Neuronal stem cell (in vitro differentiated cells): ENCODE measurements around the gene DBNDD2.

ENCODE experiments used
- DNase-seq: peaks from one replicate; pipeline ENCODE4 v3.0.0-alpha.2; 2013; ENCODE audit warnings: low spot score
- H2AFZ ChIP-seq: one replicate; pipeline ENCODE4 v1.6.1; 2013; ENCODE audit warnings: mild to moderate bottlenecking, low read length, inconsistent platforms
- H2AK5ac ChIP-seq: 2 replicates; pipeline ENCODE4 v1.6.1; 2013; ENCODE audit warnings: low read depth, mild to moderate bottlenecking, inconsistent platforms, low read length, moderate library complexity, mixed read lengths
- H2BK120ac ChIP-seq: 2 replicates; pipeline ENCODE4 v1.6.1; 2013; ENCODE audit warnings: low read depth, mild to moderate bottlenecking, inconsistent platforms, low read length, moderate library complexity, mixed read lengths
- H2BK12ac ChIP-seq: one replicate; pipeline ENCODE4 v1.6.1; 2013; ENCODE audit warnings: low read length, inconsistent platforms
- H2BK15ac ChIP-seq: 2 replicates; pipeline ENCODE4 v1.6.1; 2013; ENCODE audit warnings: mild to moderate bottlenecking, low read length, inconsistent platforms, mixed read lengths
- H2BK5ac ChIP-seq: one replicate; pipeline ENCODE4 v1.6.1; 2013; ENCODE audit warnings: inconsistent platforms, mild to moderate bottlenecking, low read length, moderate library complexity
- H3K14ac ChIP-seq: one replicate; pipeline ENCODE4 v1.6.1; 2013; ENCODE audit warnings: low read length, inconsistent platforms
- H3K18ac ChIP-seq: 2 replicates; pipeline ENCODE4 v1.6.1; 2013; ENCODE audit warnings: low read length, inconsistent platforms
- H3K23ac ChIP-seq: 2 replicates; pipeline ENCODE4 v1.6.1; 2013; ENCODE audit warnings: low read depth, mild to moderate bottlenecking, mixed read lengths, low read length, inconsistent platforms; ENCODE audit not compliant: poor library complexity
- H3K27ac ChIP-seq: replicated peaks from 3 replicates; pipeline ENCODE4 v1.5.1; 2013; ENCODE audit warnings: low read length, inconsistent platforms
- H3K27me3 ChIP-seq, 3 experiments: 2 replicates each; pipeline ENCODE4 v1.6.1; 2013; ENCODE audit warnings: low read length in 3 of 3, mild to moderate bottlenecking in 2 of 3, inconsistent platforms in 1 of 3, low read depth in 1 of 3, mixed read lengths in 1 of 3, moderate library complexity in 1 of 3; ENCODE audit not compliant: control insufficient read depth in 3 of 3, insufficient read depth in 3 of 3
- H3K36me3 ChIP-seq, 2 donors: replicated peaks in 1 of 2; 2 replicates each; pipeline ENCODE4 v1.6.1; 2013; ENCODE audit warnings: low read length in 2 of 2; ENCODE audit not compliant: control insufficient read depth in 2 of 2, insufficient read depth in 2 of 2
- H3K4ac ChIP-seq: 2 replicates; pipeline ENCODE4 v1.6.1; 2013; ENCODE audit warnings: inconsistent platforms, mild to moderate bottlenecking, low read length, moderate library complexity
- H3K4me1 ChIP-seq, 2 donors: 1 replicate in 1 of 2; 2 replicates in 1 of 2; pipeline ENCODE4 v1.6.1; 2013; ENCODE audit warnings: low read length in 2 of 2, low read depth in 1 of 2; ENCODE audit not compliant: control insufficient read depth in 2 of 2, insufficient read depth in 1 of 2
- H3K4me2 ChIP-seq: one replicate; pipeline ENCODE4 v1.6.1; 2013; ENCODE audit warnings: mild to moderate bottlenecking, low read length, inconsistent platforms; ENCODE audit not compliant: insufficient read depth, poor library complexity, severe bottlenecking
- H3K4me3 ChIP-seq, 2 donors: 2 replicates each; pipeline ENCODE4 v1.5.1; 2013; ENCODE audit warnings: low read length in 2 of 2, mild to moderate bottlenecking in 2 of 2, inconsistent platforms in 1 of 2, moderate library complexity in 1 of 2
- H3K79me1 ChIP-seq: one replicate; pipeline ENCODE4 v1.6.1; 2013; ENCODE audit warnings: low read depth, mild to moderate bottlenecking, inconsistent platforms, low read length, moderate library complexity
- H3K9ac ChIP-seq: one replicate; pipeline ENCODE4 v1.6.1; 2013; ENCODE audit warnings: mild to moderate bottlenecking, low read depth, low read length, inconsistent platforms; ENCODE audit not compliant: poor library complexity
- H3K9me3 ChIP-seq, 2 donors: replicated peaks in 1 of 2; 2 replicates each; pipeline versions ENCODE3 to v1.6.1; 2013; ENCODE audit warnings: low read length in 2 of 2, mild to moderate bottlenecking in 2 of 2, inconsistent platforms in 1 of 2, low read depth in 1 of 2, mixed read lengths in 1 of 2, moderate library complexity in 1 of 2; ENCODE audit not compliant: control insufficient read depth in 2 of 2, insufficient read depth in 1 of 2
- H4K8ac ChIP-seq: one replicate; pipeline ENCODE4 v1.6.1; 2013; ENCODE audit warnings: low read depth, mild to moderate bottlenecking, inconsistent platforms, low read length, moderate library complexity
- H4K91ac ChIP-seq: one replicate; pipeline ENCODE4 v1.6.1; 2013; ENCODE audit warnings: low read length, low read depth, mild to moderate bottlenecking, inconsistent platforms; ENCODE audit not compliant: poor library complexity
- WGBS, 2 donors: extraction: QIAGEN DNeasy Blood & Tissue Kit; methylation state at CpG; one replicate each; pipeline ENCODE4 v1.1.7; 2013; ENCODE audit warnings: missing lambda C conversion rate in 2 of 2, mixed read lengths in 1 of 2; ENCODE audit not compliant: insufficient read length in 2 of 2, insufficient replicate concordance in 1 of 2; ENCODE audit errors: extremely low coverage in 2 of 2; 5-methylcytosine and 5-hydroxymethylcytosine counted together

Gene DBNDD2

DNA sequence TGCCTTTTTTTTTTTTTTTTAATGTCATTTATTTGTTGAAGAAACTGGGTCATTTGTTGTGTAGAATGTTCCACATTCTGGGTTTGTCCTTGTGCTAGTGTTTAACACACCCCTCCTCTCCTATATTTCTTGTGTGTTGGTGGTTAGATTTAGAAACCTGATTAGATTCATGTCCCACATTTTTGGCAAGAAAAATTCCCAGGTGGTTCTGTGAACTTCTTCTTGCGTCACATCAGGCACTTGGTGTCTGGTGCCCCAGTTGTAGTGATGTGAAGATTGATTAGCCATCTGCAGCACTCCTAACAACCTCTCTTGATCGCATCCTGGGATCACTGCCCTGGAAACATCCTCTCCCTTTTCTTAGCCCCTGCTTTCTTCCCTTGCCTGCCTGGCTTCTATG lies 15.6 kb downstream of the DBNDD2 start:
- Histone ChIP-seq H3K4me3 (peak overlapping the region in 1 of 2 donors; percentile 63), H4K8ac (no peak overlapping the region), H2AK5ac (no peak overlapping the region), H3K36me3 (peaks cover 33 to 75% of the 10 kb centered on the region in 2 donors), H3K4me2 (no peak overlapping the region), H2BK15ac (no peak overlapping the region), H4K91ac (no peak overlapping the region), H3K18ac (no peak overlapping the region), H2BK12ac (no peak overlapping the region), H3K27ac (no peak overlapping the region), H2BK120ac (no peak overlapping the region), H2BK5ac (no peak overlapping the region), H3K79me1 (no peaks in the 10 kb centered on the region), H3K14ac (no peak overlapping the region), H3K23ac (no peak overlapping the region), H3K27me3 (no peaks in the 10 kb centered on the region), H3K4me1 (no peaks in the 10 kb centered on the region), H3K9ac (no peak overlapping the region), H2AFZ (no peak overlapping the region), H3K9me3 (no peaks in the 10 kb centered on the region), H3K4ac (no peak overlapping the region)
- no CpG with 5 or more reads among the region's 2 CpGs for WGBS, 2 donors
- no peak for DNase-seq

DNA sequence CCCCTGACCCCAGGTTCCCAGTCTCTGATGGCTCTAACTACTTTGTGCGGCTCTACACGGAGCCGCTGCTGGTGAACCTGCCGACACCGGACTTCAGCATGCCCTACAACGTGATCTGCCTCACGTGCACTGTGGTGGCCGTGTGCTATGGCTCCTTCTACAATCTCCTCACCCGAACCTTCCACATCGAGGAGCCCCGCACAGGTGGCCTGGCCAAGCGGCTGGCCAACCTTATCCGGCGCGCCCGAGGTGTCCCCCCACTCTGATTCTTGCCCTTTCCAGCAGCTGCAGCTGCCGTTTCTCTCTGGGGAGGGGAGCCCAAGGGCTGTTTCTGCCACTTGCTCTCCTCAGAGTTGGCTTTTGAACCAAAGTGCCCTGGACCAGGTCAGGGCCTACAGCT lies 17.5 kb downstream of the DBNDD2 start:
- Histone ChIP-seq H3K4me3 (no peak overlapping the region), H3K27ac (no peak overlapping the region), H2AFZ (no peak overlapping the region), H3K14ac (no peak overlapping the region), H2BK12ac (no peak overlapping the region), H3K9me3 (no peaks in the 10 kb centered on the region), H3K18ac (no peak overlapping the region), H3K27me3 (no peaks in the 10 kb centered on the region), H2BK15ac (no peak overlapping the region), H2BK120ac (no peak overlapping the region), H3K4me2 (peak overlapping the region; percentile 31), H3K36me3 (peaks cover 20 to 56% of the 10 kb centered on the region in 2 donors), H3K9ac (no peak overlapping the region), H4K8ac (no peak overlapping the region), H2AK5ac (no peak overlapping the region), H3K23ac (no peak overlapping the region), H3K4ac (no peak overlapping the region), H3K79me1 (no peaks in the 10 kb centered on the region), H2BK5ac (no peak overlapping the region), H4K91ac (no peak overlapping the region), H3K4me1 (no peaks in the 10 kb centered on the region)
- no CpG with 5 or more reads among the region's 17 CpGs for WGBS, 2 donors
- no peak for DNase-seq

DNA sequence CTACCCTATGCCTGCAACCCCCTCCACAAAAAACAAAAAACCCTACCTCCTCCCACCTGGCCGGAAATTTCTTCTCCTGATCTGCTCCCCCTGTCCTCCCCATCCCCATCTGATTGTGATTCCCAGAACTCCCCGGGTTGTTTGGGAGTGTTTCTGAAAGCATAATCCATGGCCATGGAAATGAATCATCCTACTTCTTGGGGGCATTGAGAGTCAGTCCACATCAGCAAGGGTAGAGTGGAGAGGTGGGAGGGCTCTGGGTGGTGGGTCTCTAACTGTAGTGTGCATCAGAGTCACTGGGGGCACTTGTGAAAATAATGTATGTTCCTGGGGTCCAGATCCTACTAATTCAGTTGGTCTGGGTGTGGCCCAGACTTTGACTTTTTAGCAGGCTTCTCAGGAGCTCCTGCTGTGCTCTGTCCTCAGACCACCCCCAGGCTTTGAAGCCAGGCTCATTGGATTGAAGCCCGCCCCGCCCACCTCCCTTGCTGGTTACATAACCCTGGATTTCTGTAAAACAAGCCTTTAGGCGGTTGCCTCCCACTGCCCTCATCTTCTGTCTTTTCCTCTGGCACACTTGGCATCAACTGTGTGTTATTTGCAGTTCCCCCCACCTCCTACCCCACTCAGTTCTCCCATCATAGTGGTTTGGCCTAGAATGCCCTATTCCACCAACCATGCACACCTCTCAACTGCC lies 18.4 kb downstream of the DBNDD2 start:
- Histone ChIP-seq H4K91ac (no peak overlapping the region), H3K27ac (no peak overlapping the region), H3K4me3 (no peak overlapping the region), H2BK12ac (no peak overlapping the region), H3K4me1 (no peaks in the 10 kb centered on the region), H3K79me1 (no peaks in the 10 kb centered on the region), H3K27me3 (no peaks in the 10 kb centered on the region), H3K14ac (no peak overlapping the region), H3K23ac (no peak overlapping the region), H4K8ac (no peak overlapping the region), H2BK120ac (no peak overlapping the region), H2AFZ (no peak overlapping the region), H3K18ac (no peak overlapping the region), H2BK15ac (no peak overlapping the region), H3K36me3 (peaks cover 14 to 47% of the 10 kb centered on the region in 2 donors), H3K4me2 (no peak overlapping the region), H3K4ac (no peak overlapping the region), H2BK5ac (no peak overlapping the region), H3K9ac (no peak overlapping the region), H3K9me3 (no peaks in the 10 kb centered on the region), H2AK5ac (no peak overlapping the region)
- no CpG with 5 or more reads among the region's 5 CpGs for WGBS, 2 donors
- DNase-seq, result no peak

DNA sequence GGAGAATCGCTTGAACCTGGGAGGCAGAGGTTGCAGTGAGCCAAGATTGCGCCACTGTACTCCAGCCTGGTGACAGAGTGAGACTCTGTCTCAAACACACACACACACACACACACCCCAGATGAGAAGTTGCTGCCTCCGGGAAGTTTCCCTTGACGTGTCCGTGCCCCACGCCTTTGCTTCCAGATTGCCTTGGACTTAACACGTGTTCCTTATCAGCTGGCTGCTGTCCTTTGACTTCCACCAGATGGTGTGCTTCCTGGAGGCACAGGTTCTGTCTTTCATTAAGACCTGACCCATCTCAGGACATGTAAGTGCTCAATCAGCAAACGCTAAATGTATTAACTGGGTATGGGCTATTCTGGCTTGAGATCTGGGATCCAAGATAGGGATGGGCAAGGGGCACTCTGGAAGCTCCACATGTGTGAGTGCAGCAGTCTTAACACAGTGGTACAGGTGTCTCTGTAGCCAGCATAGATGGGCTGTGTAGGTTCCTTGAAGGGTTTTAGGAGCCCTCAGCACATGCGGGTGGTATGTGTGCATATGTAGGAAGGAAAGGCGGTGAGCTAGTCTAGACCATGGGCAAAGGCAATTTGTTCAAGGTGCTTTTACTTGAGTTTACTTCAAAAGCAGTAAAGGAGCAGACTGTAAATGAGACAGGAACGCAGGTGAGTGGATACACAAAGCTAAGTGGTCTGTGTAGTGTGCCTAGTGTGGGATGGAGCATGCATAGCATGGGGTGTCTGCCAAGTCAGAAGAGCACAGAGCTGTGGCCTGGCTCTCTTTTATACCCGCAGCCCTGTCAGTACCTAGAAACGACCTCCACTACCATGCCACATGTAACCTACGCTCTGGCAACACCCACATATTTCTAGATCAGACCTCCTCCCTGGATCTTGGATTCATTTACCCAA lies 19.4 kb downstream of the DBNDD2 start:
- Histone ChIP-seq H3K4me1 (no peaks in the 10 kb centered on the region), H3K23ac (no peak overlapping the region), H2BK12ac (no peak overlapping the region), H3K4me2 (no peak overlapping the region), H2BK15ac (no peak overlapping the region), H2AFZ (no peak overlapping the region), H4K91ac (no peak overlapping the region), H3K79me1 (no peaks in the 10 kb centered on the region), H2BK120ac (no peak overlapping the region), H3K14ac (no peak overlapping the region), H3K4ac (no peak overlapping the region), H3K18ac (no peak overlapping the region), H3K4me3 (no peak overlapping the region), H3K9me3 (no peaks in the 10 kb centered on the region), H3K27ac (no peak overlapping the region), H2BK5ac (no peak overlapping the region), H3K36me3 (peaks cover 11 to 37% of the 10 kb centered on the region in 2 donors), H3K27me3 (no peaks in the 10 kb centered on the region), H3K9ac (no peak overlapping the region), H4K8ac (no peak overlapping the region), H2AK5ac (no peak overlapping the region)
- WGBS, 2 donors, result no CpG with 5 or more reads among the region's 14 CpGs
- no peak for DNase-seq
